ENCODE data around the gene CNOT3. TPM values are rescaled to one million over a fixed set of nuclear protein-coding genes. Genes with fewer than 3 reads are reported as not detected.

Gene CNOT3
- total and polyA plus RNA-seq, 2 donors: 11.6 to 35.8 TPM

DNA sequence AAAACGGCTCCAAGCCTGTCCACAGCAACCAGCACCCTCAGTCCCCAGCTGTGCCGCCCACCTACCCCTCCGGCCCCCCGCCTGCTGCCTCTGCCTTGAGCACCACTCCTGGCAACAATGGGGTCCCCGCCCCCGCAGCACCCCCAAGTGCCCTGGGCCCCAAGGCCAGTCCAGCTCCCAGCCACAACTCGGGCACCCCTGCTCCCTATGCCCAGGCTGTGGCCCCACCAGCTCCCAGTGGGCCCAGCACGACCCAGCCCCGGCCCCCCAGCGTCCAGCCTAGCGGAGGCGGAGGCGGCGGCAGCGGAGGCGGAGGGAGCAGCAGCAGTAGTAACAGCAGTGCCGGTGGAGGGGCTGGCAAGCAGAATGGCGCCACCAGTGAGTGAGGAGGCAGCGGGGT lies 10.6 kb downstream of the CNOT3 start:
- DNase-seq (ENCODE audit: extremely low spot score): no peak
- peaks cover 25% of the 10 kb centered on the region for H3K36me3 ChIP-seq (ENCODE audit: insufficient read depth)
- H3K27ac ChIP-seq (ENCODE audit: low read depth): no peak overlapping the region
- 80% methylated on average over 19 of the region's 19 CpGs for WGBS
- no peaks in the 10 kb centered on the region for H3K4me1 ChIP-seq (ENCODE audit: insufficient read depth)
- no peak overlapping the region for H3K4me3 ChIP-seq (ENCODE audit: low read depth, low read length)

- H3K36me3 ChIP-seq (ENCODE audit: insufficient read depth): peaks cover 24% of the 10 kb centered on the region
- no peaks in the 10 kb centered on the region for H3K4me1 ChIP-seq (ENCODE audit: insufficient read depth)
- H3K27ac ChIP-seq (ENCODE audit: low read depth): no peak overlapping the region
- DNase-seq (ENCODE audit: extremely low spot score): no peak
- 83% methylated on average over 12 of the region's 12 CpGs for WGBS
- H3K4me3 ChIP-seq (ENCODE audit: low read depth, low read length): no peak overlapping the region
These were observed 11.7 kb downstream of the CNOT3 start for GRCh38 chr19:54149021-54149812.

DNA sequence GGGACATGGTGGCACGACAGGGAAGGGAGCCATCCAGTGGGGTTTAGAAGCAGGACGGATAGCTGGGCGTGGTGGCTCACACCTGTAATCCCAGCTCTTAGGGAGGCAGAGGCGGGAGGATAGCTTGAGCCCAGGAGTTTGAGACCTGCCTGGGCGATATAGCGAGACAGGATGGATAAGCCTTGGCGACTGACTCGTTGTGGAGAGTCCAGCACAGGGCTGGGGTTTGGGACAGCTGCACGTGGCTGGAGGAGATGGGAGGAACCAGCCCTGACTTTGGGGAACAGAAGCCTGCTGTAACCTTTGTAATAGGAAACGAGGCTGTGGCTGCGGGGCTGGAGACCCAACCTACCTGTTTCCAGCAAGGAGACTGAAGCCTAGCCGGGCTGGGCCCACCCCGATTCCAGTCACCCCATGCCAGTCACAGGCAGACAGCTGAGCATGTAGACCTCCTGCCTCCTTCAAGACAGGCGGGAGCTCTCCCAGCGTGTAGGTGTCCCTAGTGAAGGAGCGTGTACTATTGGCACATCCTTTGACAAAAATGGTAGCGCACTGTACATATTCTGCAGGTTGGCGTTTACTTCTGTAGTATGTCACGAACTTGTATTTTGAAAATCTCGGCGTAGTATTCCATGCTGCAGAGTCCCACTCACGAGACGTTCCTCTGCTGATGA lies 13.9 kb downstream of the CNOT3 start:
- no peak overlapping the region for H3K27ac ChIP-seq (ENCODE audit: low read depth)
- DNase-seq (ENCODE audit: extremely low spot score): no peak
- no peak overlapping the region for H3K4me3 ChIP-seq (ENCODE audit: low read depth, low read length)
- no peaks in the 10 kb centered on the region for H3K4me1 ChIP-seq (ENCODE audit: insufficient read depth)
- H3K36me3 ChIP-seq (ENCODE audit: insufficient read depth): peaks cover 29% of the 10 kb centered on the region
- WGBS: 85% methylated on average over 23 of the region's 23 CpGs

- peaks cover 25% of the 10 kb centered on the region for H3K36me3 ChIP-seq (ENCODE audit: insufficient read depth)
- H3K4me1 ChIP-seq (ENCODE audit: insufficient read depth): no peaks in the 10 kb centered on the region
- 89% methylated on average over 12 of the region's 12 CpGs for WGBS
- no peak overlapping the region for H3K27ac ChIP-seq (ENCODE audit: low read depth)
- no peak for DNase-seq (ENCODE audit: extremely low spot score)
- no peak overlapping the region for H3K4me3 ChIP-seq (ENCODE audit: low read depth, low read length)
These were observed 14.7 kb downstream of the CNOT3 start for GRCh38 chr19:54152267-54152666.

GRCh38 chr19:54152878-54153524 lies 15.4 kb downstream of the CNOT3 start:
- Histone ChIP-seq H3K36me3 (ENCODE audit: insufficient read depth) (peaks cover 25% of the 10 kb centered on the region), H3K4me1 (ENCODE audit: insufficient read depth) (no peaks in the 10 kb centered on the region), H3K27ac (ENCODE audit: low read depth) (no peak overlapping the region), H3K4me3 (ENCODE audit: low read depth, low read length) (no peak overlapping the region)
- 87% methylated on average over 25 of the region's 25 CpGs for WGBS
- no peak for DNase-seq (ENCODE audit: extremely low spot score)

DNA sequence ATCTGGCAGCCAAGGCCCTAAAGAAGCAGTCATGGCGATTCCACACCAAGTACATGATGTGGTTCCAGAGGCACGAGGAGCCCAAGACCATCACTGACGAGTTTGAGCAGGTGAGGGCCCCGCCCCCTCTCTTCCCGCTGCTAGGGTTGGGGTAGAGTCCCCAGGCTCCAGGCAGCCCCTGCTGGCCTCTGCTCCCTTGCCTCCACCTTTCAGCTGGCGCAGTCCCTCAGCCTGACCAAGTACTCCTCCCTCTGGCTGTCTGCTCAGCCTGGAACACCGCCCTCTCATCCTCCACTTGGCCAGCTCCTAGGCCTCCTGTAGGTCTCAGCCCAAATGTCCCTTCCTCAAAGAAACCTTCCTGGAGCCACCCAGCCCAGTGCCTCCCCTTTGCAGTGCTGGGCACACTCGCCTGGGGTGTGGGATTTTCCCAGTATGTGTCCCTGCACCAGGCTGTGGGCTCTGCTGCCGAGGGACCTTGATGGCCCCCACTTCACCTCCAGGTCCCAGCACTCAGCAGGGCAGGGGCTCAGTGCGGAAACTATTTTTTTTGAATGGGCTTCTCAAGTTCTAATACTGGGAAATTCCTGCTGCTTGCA lies 16.3 kb downstream of the CNOT3 start:
- Histone ChIP-seq H3K27ac (ENCODE audit: low read depth) (no peak overlapping the region), H3K36me3 (ENCODE audit: insufficient read depth) (peaks cover 23% of the 10 kb centered on the region), H3K4me1 (ENCODE audit: insufficient read depth) (no peaks in the 10 kb centered on the region), H3K4me3 (ENCODE audit: low read depth, low read length) (no peak overlapping the region)
- DNase-seq (ENCODE audit: extremely low spot score): no peak
- WGBS: 79% methylated on average over 10 of the region's 10 CpGs

GRCh38 chr19:54154603-54155345 lies 17.2 kb downstream of the CNOT3 start:
- Histone ChIP-seq H3K36me3 (ENCODE audit: insufficient read depth) (peaks cover 15% of the 10 kb centered on the region), H3K27ac (ENCODE audit: low read depth) (no peak overlapping the region), H3K4me1 (ENCODE audit: insufficient read depth) (no peaks in the 10 kb centered on the region), H3K4me3 (ENCODE audit: low read depth, low read length) (no peak overlapping the region)
- 73% methylated on average over 18 of the region's 18 CpGs for WGBS
- DNase-seq (ENCODE audit: extremely low spot score): no peak

DNA sequence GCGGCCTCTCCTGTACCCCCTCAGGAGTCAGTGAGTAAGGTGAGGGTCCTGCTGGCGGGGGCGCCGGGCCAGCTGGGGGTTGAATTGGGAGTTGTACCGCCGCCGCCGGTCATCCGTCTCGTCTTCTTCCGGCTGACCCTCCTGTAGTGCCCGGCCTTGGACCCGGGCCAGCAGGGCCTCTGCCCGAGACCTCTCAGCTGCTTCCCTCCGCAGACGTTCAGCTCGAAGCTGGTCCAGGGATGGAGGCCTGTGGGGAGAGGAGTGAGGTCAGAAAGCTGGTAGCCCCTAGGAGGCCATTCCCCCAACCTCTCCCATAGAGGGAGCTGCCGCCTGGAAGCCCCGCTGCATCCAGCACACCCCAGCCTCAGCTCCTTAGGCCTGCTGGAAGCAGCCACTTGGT lies 18.1 kb downstream of the CNOT3 start:
- no peak overlapping the region for H3K4me3 ChIP-seq (ENCODE audit: low read depth, low read length)
- H3K4me1 ChIP-seq (ENCODE audit: insufficient read depth): no peaks in the 10 kb centered on the region
- 65% methylated on average over 19 of the region's 19 CpGs for WGBS
- H3K36me3 ChIP-seq (ENCODE audit: insufficient read depth): peaks cover 12% of the 10 kb centered on the region
- no peak overlapping the region for H3K27ac ChIP-seq (ENCODE audit: low read depth)
- no peak for DNase-seq (ENCODE audit: extremely low spot score)

DNA sequence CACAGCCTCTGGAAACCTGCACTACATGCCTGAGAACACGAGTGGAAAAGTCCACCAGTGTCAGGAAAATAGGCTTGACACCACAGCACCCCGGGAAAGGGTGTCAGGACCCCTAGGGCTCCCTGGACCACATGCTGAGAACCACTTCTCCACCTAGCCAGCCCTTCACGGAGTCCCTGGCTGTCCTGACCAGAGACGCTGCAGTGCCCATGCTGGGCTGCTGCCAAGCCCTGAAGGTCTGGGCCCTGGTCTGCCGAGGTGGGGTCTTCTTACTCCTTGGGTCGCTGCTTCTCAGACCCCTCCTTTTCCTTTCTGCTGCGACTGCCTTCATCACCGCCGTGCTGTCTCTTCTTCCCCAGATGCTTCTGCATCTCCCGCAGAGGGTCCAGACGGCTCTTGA lies 18.9 kb downstream of the CNOT3 start:
- WGBS: 77% methylated on average over 11 of the region's 11 CpGs
- H3K4me3 ChIP-seq (ENCODE audit: low read depth, low read length): no peak overlapping the region
- H3K4me1 ChIP-seq (ENCODE audit: insufficient read depth): no peaks in the 10 kb centered on the region
- H3K27ac ChIP-seq (ENCODE audit: low read depth): no peak overlapping the region
- DNase-seq (ENCODE audit: extremely low spot score): no peak
- H3K36me3 ChIP-seq (ENCODE audit: insufficient read depth): peaks cover 12% of the 10 kb centered on the region

GRCh38 chr19:54156953-54157352 lies 19.4 kb downstream of the CNOT3 start:
- Histone ChIP-seq H3K4me1 (ENCODE audit: insufficient read depth) (no peaks in the 10 kb centered on the region), H3K36me3 (ENCODE audit: insufficient read depth) (peaks cover 12% of the 10 kb centered on the region), H3K27ac (ENCODE audit: low read depth) (no peak overlapping the region), H3K4me3 (ENCODE audit: low read depth, low read length) (no peak overlapping the region)
- WGBS: 91% methylated on average over 3 of the region's 3 CpGs
- DNase-seq (ENCODE audit: extremely low spot score): no peak

GRCh38 chr19:54158812-54159351 lies 21.3 kb downstream of the CNOT3 start:
- DNase-seq (ENCODE audit: extremely low spot score): no peak
- Histone ChIP-seq H3K4me1 (ENCODE audit: insufficient read depth) (no peaks in the 10 kb centered on the region), H3K36me3 (ENCODE audit: insufficient read depth) (peaks cover 6% of the 10 kb centered on the region), H3K27ac (ENCODE audit: low read depth) (peak overlapping the region; percentile 93), H3K4me3 (ENCODE audit: low read depth, low read length) (peak overlapping the region; percentile 43)
- WGBS: 9% methylated on average over 19 of the region's 19 CpGs

GRCh38 chr19:54159352-54160181 lies 22.0 kb downstream of the CNOT3 start, which contains the start of gene LENG1:
LENG1 (minus strand) TSS chr19:54159721; CDS start chr19:54159695, 26 bp downstream.
- DNase-seq (ENCODE audit: extremely low spot score): peak; percentile 100
- peaks cover 6% of the 10 kb centered on the region for H3K36me3 ChIP-seq (ENCODE audit: insufficient read depth)
- H3K27ac ChIP-seq (ENCODE audit: low read depth): peak within 1 kb of the TSS; percentile 93
- H3K4me1 ChIP-seq (ENCODE audit: insufficient read depth): no peaks in the 10 kb centered on the region
- WGBS: under 1% methylated on average over 72 of the region's 72 CpGs
- H3K4me3 ChIP-seq (ENCODE audit: low read depth, low read length): peak within 1 kb of the TSS; percentile 43

All from urinary bladder (tissue), 4 donors.